ENCODE data around the gene ASIC4. TPM values are rescaled to one million over a fixed set of nuclear protein-coding genes. Genes with fewer than 3 reads are reported as not detected.
A peak's percentile ranks its signal among the peaks of the same experiment; 100 is the strongest.

Gene ASIC4
- total and polyA plus RNA-seq, 2 of the 13 experiments (the other 11 are each of a cell fraction or from before 2014, with no cell fraction given) = 0.03 TPM; not detected in 1

- TF ChIP-seq, protein P1, sequence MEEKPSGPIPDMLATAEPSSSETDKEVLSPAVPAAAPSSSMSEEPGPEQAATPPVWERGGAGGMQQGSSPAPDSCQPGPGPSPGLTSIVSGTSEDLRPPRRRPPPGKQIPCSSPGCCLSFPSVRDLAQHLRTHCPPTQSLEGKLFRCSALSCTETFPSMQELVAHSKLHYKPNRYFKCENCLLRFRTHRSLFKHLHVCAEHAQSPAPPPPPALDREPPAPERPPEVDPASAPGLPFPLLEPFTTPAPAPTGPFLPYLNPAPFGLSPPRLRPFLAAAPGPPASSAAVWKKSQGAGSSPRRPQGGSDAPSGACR (CRISPR knock-in tag; IDR thresholded peaks at IDR 0.05) = peak; percentile 83
- TF ChIP-seq, protein P2, sequence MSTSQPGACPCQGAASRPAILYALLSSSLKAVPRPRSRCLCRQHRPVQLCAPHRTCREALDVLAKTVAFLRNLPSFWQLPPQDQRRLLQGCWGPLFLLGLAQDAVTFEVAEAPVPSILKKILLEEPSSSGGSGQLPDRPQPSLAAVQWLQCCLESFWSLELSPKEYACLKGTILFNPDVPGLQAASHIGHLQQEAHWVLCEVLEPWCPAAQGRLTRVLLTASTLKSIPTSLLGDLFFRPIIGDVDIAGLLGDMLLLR (CRISPR knock-in tag; IDR thresholded peaks at IDR 0.05) = peak; percentile 94; the same call in 1 of the 2 replicates
- peak; percentile 86 for TF ChIP-seq HDAC2 (CRISPR knock-in tag; IDR thresholded peaks at IDR 0.05)
- TF ChIP-seq TSC22D2 (CRISPR knock-in tag; IDR thresholded peaks at IDR 0.05; ENCODE audit: borderline replicate concordance) = peak; percentile 86; the same call in 1 of the 2 replicates
- peak; percentile 50 for TF ChIP-seq ZNF407 (CRISPR knock-in tag; IDR thresholded peaks at IDR 0.05; ENCODE audit: not compliant biosample characterization)
- TF ChIP-seq PRDM15 (CRISPR knock-in tag; IDR thresholded peaks at IDR 0.05) = peak; percentile 64; the same call in 1 of the 2 replicates
- peak in 1 of 2 experiments; percentile 71; a peak in 2 of 4 replicates for TF ChIP-seq POLR2A (IDR thresholded peaks at IDR 0.05; ENCODE audit: insufficient read depth in 1 of 2, low read depth in 2 of 2, low read length in 2 of 2)
- TF ChIP-seq KLF13 (CRISPR knock-in tag; IDR thresholded peaks at IDR 0.05) = no peak
- no peak; the same call in 1 of the 2 replicates for TF ChIP-seq ZNF567 (CRISPR knock-in tag; IDR thresholded peaks at IDR 0.05; ENCODE audit: borderline replicate concordance)
- TF ChIP-seq ZNF564 (CRISPR knock-in tag; IDR thresholded peaks at IDR 0.05) = no peak; the same call in 1 of the 2 replicates
- TF ChIP-seq TAF1 (CRISPR knock-in tag; IDR thresholded peaks at IDR 0.05) = peak; percentile 78
Measured at GRCh38 chr2:219543596-219544358, 29.5 kb downstream of the ASIC4 start, which contains the start of the genes CHPF and TMEM198 (continued).

Measured in HepG2 (cell line).